ENCODE measurements around the gene INAFM2. TPM values are rescaled to one million over a fixed set of nuclear protein-coding genes. Genes with fewer than 3 reads are reported as not detected.

Gene INAFM2
- polyA plus RNA-seq, 2 of the 4 experiments (the other 2 are of a cell fraction), result 2.8 to 3.8 TPM

- WGBS (ENCODE audit: missing lambda C conversion rate), result 85% methylated on average over 8 of the region's 10 CpGs
- FAIRE-seq (no peak), ATAC-seq (no peak), DNase-seq (ENCODE audit: low read depth in 1 of 2, low spot score in 1 of 2) (no peak)
- no peaks in the 10 kb centered on the region for H3K9me3 ChIP-seq
- CTCF ChIA-PET, result interaction anchor here (0.5 to 19.7 kb wide), 15 partner anchors 8 to 231 kb away, joined by 3 to 658 read pairs (median 5); partner anchors contain the start of genes CCDC9B and PLCB2
- no peak for TF ChIP-seq SMC3 (IDR thresholded peaks at IDR 0.05)
- H3K4me1 ChIP-seq, result no peaks in the 10 kb centered on the region
- H3K4me3 ChIP-seq, result no peak overlapping the region
- POLR2A ChIA-PET, result no interaction called here
- H3K4me2 ChIP-seq, result no peak overlapping the region
- H3K27ac ChIP-seq, result no peak overlapping the region
These were observed 45.5 kb upstream of the INAFM2 start for GRCh38 chr15:40278026-40278425.

GRCh38 chr15:40279437-40280141 lies 43.9 kb upstream of the INAFM2 start:
- no peaks in the 10 kb centered on the region for H3K9me3 ChIP-seq
- TF ChIP-seq RAD21 (conservative IDR thresholded peaks at IDR 0.05 in 1 of 2, IDR thresholded peaks at IDR 0.05 in 1 of 2) (peak; percentile 63 to 65), CTCF (IDR thresholded peaks at IDR 0.05) (peak; percentile 74), RARB (CRISPR knock-in tag; IDR thresholded peaks at IDR 0.05) (no peak), HOXA7 (CRISPR knock-in tag; IDR thresholded peaks at IDR 0.05) (no peak), SMC3 (IDR thresholded peaks at IDR 0.05) (peak; percentile 79), MAX (IDR thresholded peaks at IDR 0.05) (0 out of 2 replicates have a peak, but pooled peaks have one; percentile 34), CHD2 (IDR thresholded peaks at IDR 0.05; ENCODE audit: low read length, partially characterized antibody) (no peak), POLR2A (IDR thresholded peaks at IDR 0.05; ENCODE audit: low read length) (no peak), NFE2L2 (conservative IDR thresholded peaks at IDR 0.05; ENCODE audit: low read length) (no peak)
- H3K4me3 ChIP-seq, result no peak overlapping the region
- POLR2A ChIA-PET, result no interaction called here
- ATAC-seq, result peak; percentile 58 to 77; a peak in 5 of 6 replicates
- WGBS (ENCODE audit: missing lambda C conversion rate), result 25% methylated on average over 15 of the region's 40 CpGs
- no peak overlapping the region for H3K4me2 ChIP-seq
- CTCF ChIA-PET, result interaction anchor here (0.6 to 19.7 kb wide), 42 partner anchors 9 to 268 kb away, joined by 3 to 658 read pairs (median 4); partner anchors contain the start of genes BAHD1, CCDC9B, PAK6 and PLCB2
- no peak overlapping the region for H3K27ac ChIP-seq
- H3K4me1 ChIP-seq, result no peaks in the 10 kb centered on the region
- FAIRE-seq, result no peak
- DNase-seq (ENCODE audit: low read depth in 1 of 2, low spot score in 1 of 2), result peak; percentile 48 to 51

- no peak for FAIRE-seq
- 94% methylated on average over 30 of the region's 30 CpGs for WGBS (ENCODE audit: missing lambda C conversion rate)
- ChIA-PET POLR2A (interaction anchor here (0.7 kb wide), 1 partner anchor 58 kb away, joined by 3 read pairs; no protein-coding TSS in a partner anchor), CTCF (interaction anchor here (0.6 to 19.7 kb wide), 21 partner anchors 9 to 237 kb away, joined by 3 to 658 read pairs (median 6); partner anchors contain the start of genes BAHD1, CCDC9B, KNSTRN and PAK6)
- Histone ChIP-seq H3K9me3 (no peaks in the 10 kb centered on the region), H3K4me1 (peaks cover 2% of the 10 kb centered on the region; the same call in 1 of the 3 replicates), H3K27ac (no peak overlapping the region), H3K4me3 (no peak overlapping the region), H3K4me2 (no peak overlapping the region)
- TF ChIP-seq FOXS1 (CRISPR knock-in tag; IDR thresholded peaks at IDR 0.05), result no peak
- TF ChIP-seq HOXB5 (CRISPR knock-in tag; IDR thresholded peaks at IDR 0.05), result no peak
- no peak for TF ChIP-seq ZC3H11A (IDR thresholded peaks at IDR 0.05)
- DNase-seq (ENCODE audit: low read depth in 1 of 2, low spot score in 1 of 2), result no peak
- no peak for ATAC-seq
These were observed 43.0 kb upstream of the INAFM2 start for GRCh38 chr15:40280260-40281056.

- 90% methylated on average over 24 of the region's 43 CpGs for WGBS (ENCODE audit: missing lambda C conversion rate)
- CTCF ChIA-PET, result interaction anchor here (0.8 to 19.7 kb wide), 17 partner anchors 9 to 236 kb away, joined by 3 to 658 read pairs (median 4); partner anchors contain the start of genes CCDC9B, KNSTRN, PAK6 and PLCB2
- no peak for FAIRE-seq
- Histone ChIP-seq H3K9me3 (no peaks in the 10 kb centered on the region), H3K4me3 (peak overlapping the region; percentile 65; the same call in 1 of the 3 replicates), H3K27ac (peak overlapping the region in 1 of 2 experiments; percentile 86; a peak in 3 of 6 replicates), H3K4me1 (peaks cover 5% of the 10 kb centered on the region; the same call in 1 of the 3 replicates), H3K4me2 (peak overlapping the region; percentile 91)
- TF ChIP-seq HOXB13 (CRISPR knock-in tag; IDR thresholded peaks at IDR 0.05; ENCODE audit: low read depth) (no peak), MAX (IDR thresholded peaks at IDR 0.05) (no peak), NFE2L2 (conservative IDR thresholded peaks at IDR 0.05; ENCODE audit: low read length) (no peak), MYC (IDR thresholded peaks at IDR 0.05; ENCODE audit: borderline replicate concordance, low read length) (no peak), JUN (IDR thresholded peaks at IDR 0.05) (no peak), RAD21 (conservative IDR thresholded peaks at IDR 0.05 in 1 of 2, IDR thresholded peaks at IDR 0.05 in 1 of 2) (no peak), RFX5 (IDR thresholded peaks at IDR 0.05) (no peak)
- DNase-seq (ENCODE audit: low read depth in 1 of 2, low spot score in 1 of 2), result no peak
- no peak for ATAC-seq
- POLR2A ChIA-PET, result interaction anchor here (0.7 kb wide), 1 partner anchor 57 kb away, joined by 3 read pairs; no protein-coding TSS in a partner anchor
These were observed 42.3 kb upstream of the INAFM2 start for GRCh38 chr15:40281057-40281800.
